Measurements from ENCODE around the gene PEF1. TPM values are rescaled to one million over a fixed set of nuclear protein-coding genes. Genes with fewer than 3 reads are reported as not detected.

PEF1 gene
- total and polyA plus RNA-seq, 2 of the 8 experiments (the other 6 are each of a cell fraction or from before 2014, with no cell fraction given) = 35.2 to 69.2 TPM

DNA sequence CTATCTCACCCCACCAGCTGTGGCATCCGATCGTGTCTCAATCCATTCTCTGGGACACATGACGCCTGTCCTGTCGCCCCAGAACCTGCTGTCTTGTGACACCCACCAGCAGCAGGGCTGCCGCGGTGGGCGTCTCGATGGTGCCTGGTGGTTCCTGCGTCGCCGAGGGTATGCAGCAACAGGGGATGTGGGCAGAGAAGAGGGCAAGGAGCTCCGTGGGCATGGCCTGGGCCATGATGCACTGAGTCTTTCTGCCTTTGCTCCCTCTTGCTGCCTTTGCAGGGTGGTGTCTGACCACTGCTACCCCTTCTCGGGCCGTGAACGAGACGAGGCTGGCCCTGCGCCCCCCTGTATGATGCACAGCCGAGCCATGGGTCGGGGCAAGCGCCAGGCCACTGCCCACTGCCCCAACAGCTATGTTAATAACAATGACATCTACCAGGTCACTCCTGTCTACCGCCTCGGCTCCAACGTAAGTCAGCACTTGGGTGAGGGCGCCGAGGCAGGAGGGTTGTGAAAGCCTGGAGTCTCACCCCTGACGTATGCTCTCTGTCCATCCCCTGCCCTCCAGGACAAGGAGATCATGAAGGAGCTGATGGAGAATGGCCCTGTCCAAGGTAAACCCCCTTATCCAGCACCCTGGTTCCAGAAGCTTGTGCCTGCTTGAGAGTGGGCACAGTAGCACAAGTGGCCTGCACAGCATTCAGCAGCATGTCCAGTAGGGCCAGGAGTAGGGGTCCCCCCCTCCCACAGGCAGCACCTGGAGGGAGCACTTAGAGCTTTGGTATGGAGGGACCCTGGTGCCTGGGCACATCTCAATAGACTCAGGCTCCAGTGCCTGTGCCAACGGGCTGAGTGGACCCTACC, 59.6 kb downstream of the PEF1 start:
- POLR2A ChIA-PET (ENCODE audit: partially characterized antibody) = no interaction called here
- no peak overlapping the region for H3K56ac ChIP-seq (replicated peaks; ENCODE audit: insufficient read length, low read depth, low read length)
- H3K36me3 ChIP-seq (ENCODE audit: control insufficient read depth in 2 of 4, insufficient read depth in 4 of 4, low read length in 3 of 4) = no peaks in the 10 kb centered on the region
- no peak overlapping the region for H3K23ac ChIP-seq (ENCODE audit: insufficient read length)
- no peak overlapping the region for H4K91ac ChIP-seq (replicated peaks; ENCODE audit: insufficient read length, low read length)
- H3K23me2 ChIP-seq (ENCODE audit: low read depth, low read length) = no peaks in the 10 kb centered on the region; the same call in 1 of the 2 replicates
- H3K4me3 ChIP-seq (ENCODE audit: extremely low read depth in 1 of 4, insufficient read depth in 2 of 4, low read depth in 3 of 4, low read length in 4 of 4) = no peak overlapping the region
- CTCF ChIA-PET (ENCODE audit: partially characterized antibody) = interaction anchor here (1.1 to 3.0 kb wide), 5 partner anchors 10 to 213 kb away, joined by 3 to 9 read pairs (median 4); no protein-coding TSS in a partner anchor
- DNase-seq (ENCODE audit: low read depth in 1 of 2, low spot score in 2 of 2) (peak in 1 of 2 experiments; percentile 42), FAIRE-seq (no peak)
- 0 out of 2 replicates have a peak overlapping the region, but pooled peaks have one; percentile 16 for H2BK5ac ChIP-seq (ENCODE audit: low read depth, low read length)
- H3K79me1 ChIP-seq (ENCODE audit: low read depth, low read length) = no peaks in the 10 kb centered on the region
- H3K4ac ChIP-seq (replicated peaks; ENCODE audit: insufficient read length, low read depth, low read length) = no peak overlapping the region
- no peak overlapping the region for H4K5ac ChIP-seq (ENCODE audit: insufficient read length, low read depth, low read length)
- no peaks in the 10 kb centered on the region for H3K79me2 ChIP-seq (ENCODE audit: control insufficient read depth in 1 of 2, insufficient read depth in 2 of 2, low read length in 2 of 2)
- 92% methylated on average over 27 of the region's 27 CpGs; no CpG with 5 or more reads in 1 of the 2 experiments for WGBS, 2 experiments (ENCODE audit: extremely low coverage in 1 of 2, insufficient coverage in 1 of 2, insufficient read length in 1 of 2, insufficient replicate concordance in 2 of 2, low coverage in 1 of 2, low lambda C conversion rate in 2 of 2, missing lambda C conversion rate in 1 of 2)
- no peak overlapping the region for H2BK20ac ChIP-seq (ENCODE audit: low read length)
- no peak overlapping the region for H3K9ac ChIP-seq (replicated peaks in 1 of 4; ENCODE audit: extremely low read depth in 1 of 4, low read depth in 3 of 4, low read length in 3 of 4)
- peaks cover 6 to 25% (median 16%) of the 10 kb centered on the region in 4 experiments for H3K4me1 ChIP-seq (replicated peaks in 1 of 4; ENCODE audit: control insufficient read depth in 3 of 4, insufficient read depth in 4 of 4, low read length in 3 of 4)
- H3K27ac ChIP-seq (ENCODE audit: low read depth, low read length) = no peak overlapping the region
- no peak overlapping the region for H2AK5ac ChIP-seq (ENCODE audit: low read depth, low read length)
- H2BK120ac ChIP-seq (replicated peaks; ENCODE audit: low read depth, low read length) = no peak overlapping the region
- H3K14ac ChIP-seq (ENCODE audit: insufficient read length) = no peak overlapping the region
- peaks cover 0 to 12% (median 5%) of the 10 kb centered on the region in 4 experiments; a peak in 4 of 7 replicates for H3K27me3 ChIP-seq (replicated peaks in 1 of 4; ENCODE audit: control insufficient read depth in 3 of 4, extremely low read depth in 1 of 4, insufficient read depth in 3 of 4, low read length in 3 of 4)
- H3K4me2 ChIP-seq (ENCODE audit: insufficient read depth in 1 of 2, low read depth in 2 of 2, low read length in 2 of 2) = no peak overlapping the region
- no peak overlapping the region; the same call in 1 of the 2 replicates for H2BK12ac ChIP-seq (ENCODE audit: low read depth, low read length)
- no peak overlapping the region for H4K8ac ChIP-seq (ENCODE audit: extremely low read depth, insufficient read depth, low read length)
- no peak overlapping the region for H2AFZ ChIP-seq (ENCODE audit: low read length)
- H2BK15ac ChIP-seq (ENCODE audit: low read length) = 0 out of 2 replicates have a peak overlapping the region, but pooled peaks have one; percentile 29
- H3K9me3 ChIP-seq (ENCODE audit: insufficient read depth in 2 of 2, low read depth in 1 of 2, low read length in 1 of 2) = no peaks in the 10 kb centered on the region
- no peaks in the 10 kb centered on the region for H4K20me1 ChIP-seq (replicated peaks in 1 of 2; ENCODE audit: control insufficient read depth in 1 of 2, insufficient read depth in 2 of 2, low read length in 2 of 2)
- H3K18ac ChIP-seq (ENCODE audit: extremely low read depth, low read length) = no peak overlapping the region
- TF ChIP-seq POLR2A (IDR thresholded peaks at IDR 0.05; ENCODE audit: control extremely low read depth in 1 of 2, low read depth in 2 of 2, low read length in 2 of 2) = no peak
- no peak for TF ChIP-seq ZNF274 (IDR thresholded peaks at IDR 0.05; ENCODE audit: borderline replicate concordance, extremely low read depth, low read length)
- TF ChIP-seq CEBPB (IDR thresholded peaks at IDR 0.05; ENCODE audit: low read depth, low read length) = no peak
- TF ChIP-seq, protein P1, sequence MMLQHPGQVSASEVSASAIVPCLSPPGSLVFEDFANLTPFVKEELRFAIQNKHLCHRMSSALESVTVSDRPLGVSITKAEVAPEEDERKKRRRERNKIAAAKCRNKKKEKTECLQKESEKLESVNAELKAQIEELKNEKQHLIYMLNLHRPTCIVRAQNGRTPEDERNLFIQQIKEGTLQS (IDR thresholded peaks at IDR 0.05; ENCODE audit: insufficient read depth, low read depth, low read length) = no peak
- no peak for TF ChIP-seq POLR2AphosphoS5 (IDR thresholded peaks at IDR 0.05; ENCODE audit: low read depth, low read length)
- TF ChIP-seq JUND (IDR thresholded peaks at IDR 0.05; ENCODE audit: low read length) = no peak
- no peak for TF ChIP-seq SP2 (IDR thresholded peaks at IDR 0.05; ENCODE audit: low read length)
- no peak for TF ChIP-seq NRF1 (IDR thresholded peaks at IDR 0.05; ENCODE audit: low read depth, low read length)
- no peak for TF ChIP-seq GTF2F1 (IDR thresholded peaks at IDR 0.05; ENCODE audit: borderline replicate concordance, low read depth, low read length)
- no peak for TF ChIP-seq ASH2L (IDR thresholded peaks at IDR 0.05; ENCODE audit: low read length)
- TF ChIP-seq SRF (IDR thresholded peaks at IDR 0.05; ENCODE audit: low read depth, low read length) = no peak
- no peak for TF ChIP-seq POU5F1 (IDR thresholded peaks at IDR 0.05; ENCODE audit: low read depth, low read length)
